Skeletal muscle satellite cell (primary cell): ENCODE results near the gene NXPE3.
A peak's percentile ranks its signal among the peaks of the same experiment; 100 is the strongest.
"Not testable (repeated sequence)": the region's sequence is repeated elsewhere in the genome, so short reads cannot be mapped to it uniquely, and the experiment has no call there.

Experiments used
- H3K27me3 ChIP-seq: 2 replicates; pipeline ENCODE4 v1.7.0; 2013; ENCODE audit warnings: low read length; ENCODE audit not compliant: control insufficient read depth, insufficient read depth
- H3K36me3 ChIP-seq: 2 replicates; pipeline ENCODE4 v1.7.0; 2013; ENCODE audit warnings: mild to moderate bottlenecking, control low read depth, low read length; ENCODE audit not compliant: insufficient read depth
- H3K4me1 ChIP-seq: 2 replicates; pipeline ENCODE4 v1.7.0; 2013; ENCODE audit warnings: low read length; ENCODE audit not compliant: control insufficient read depth, insufficient read depth
- H3K4me2 ChIP-seq: 2 replicates; pipeline ENCODE4 v1.7.0; 2013; ENCODE audit warnings: mild to moderate bottlenecking, low read length
- H3K4me3 ChIP-seq: 2 replicates; pipeline ENCODE4 v1.7.0; 2013; ENCODE audit warnings: low read length
- H3K9ac ChIP-seq: 2 replicates; pipeline ENCODE4 v1.7.0; 2013; ENCODE audit warnings: mild to moderate bottlenecking, low read depth, low read length, moderate library complexity
- H3K9me3 ChIP-seq: replicated peaks from 2 replicates; pipeline ENCODE4 v1.7.0; 2013; ENCODE audit warnings: mild to moderate bottlenecking, control low read depth, low read length

Gene NXPE3

GRCh38 chr3:101858464-101859030 is 79.5 kb downstream of the NXPE3 start:
- Histone ChIP-seq H3K4me2 (peak overlapping the region; percentile 27), H3K9ac (peak overlapping the region; percentile 25), H3K27me3 (no peaks in the 10 kb centered on the region), H3K36me3 (peaks cover 86% of the 10 kb centered on the region), H3K9me3 (no peaks in the 10 kb centered on the region), H3K4me3 (no peak overlapping the region), H3K4me1 (peaks cover 39% of the 10 kb centered on the region)

DNA sequence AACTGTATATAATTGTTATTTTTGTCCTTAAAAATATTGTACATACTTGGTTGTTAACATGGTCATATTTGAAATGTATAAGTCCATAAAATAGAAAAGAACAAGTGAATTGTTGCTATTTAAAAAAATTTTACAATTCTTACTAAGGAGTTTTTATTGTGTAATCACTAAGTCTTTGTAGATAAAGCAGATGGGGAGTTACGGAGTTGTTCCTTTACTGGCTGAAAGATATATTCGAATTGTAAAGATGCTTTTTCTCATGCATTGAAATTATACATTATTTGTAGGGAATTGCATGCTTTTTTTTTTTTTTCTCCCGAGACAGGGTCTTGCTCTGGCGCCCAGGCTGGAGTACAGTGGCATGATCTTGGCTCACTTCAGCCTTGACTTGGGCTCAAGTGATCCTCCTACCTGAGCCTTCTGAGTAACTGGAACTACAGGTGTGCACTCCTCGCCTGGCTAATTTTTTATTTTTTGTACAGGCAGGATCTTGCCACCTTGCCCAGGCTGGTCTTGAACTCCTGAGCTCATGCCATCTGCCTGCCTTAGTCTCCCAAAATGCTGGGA is 81.0 kb downstream of the NXPE3 start:
- H3K27me3 ChIP-seq, result no peaks in the 10 kb centered on the region
- no peak overlapping the region for H3K9ac ChIP-seq
- H3K4me1 ChIP-seq, result peaks cover 26% of the 10 kb centered on the region
- H3K4me3 ChIP-seq, result no peak overlapping the region
- H3K4me2 ChIP-seq, result no peak overlapping the region
- peaks cover 72% of the 10 kb centered on the region for H3K36me3 ChIP-seq
- H3K9me3 ChIP-seq, result no peaks in the 10 kb centered on the region

DNA sequence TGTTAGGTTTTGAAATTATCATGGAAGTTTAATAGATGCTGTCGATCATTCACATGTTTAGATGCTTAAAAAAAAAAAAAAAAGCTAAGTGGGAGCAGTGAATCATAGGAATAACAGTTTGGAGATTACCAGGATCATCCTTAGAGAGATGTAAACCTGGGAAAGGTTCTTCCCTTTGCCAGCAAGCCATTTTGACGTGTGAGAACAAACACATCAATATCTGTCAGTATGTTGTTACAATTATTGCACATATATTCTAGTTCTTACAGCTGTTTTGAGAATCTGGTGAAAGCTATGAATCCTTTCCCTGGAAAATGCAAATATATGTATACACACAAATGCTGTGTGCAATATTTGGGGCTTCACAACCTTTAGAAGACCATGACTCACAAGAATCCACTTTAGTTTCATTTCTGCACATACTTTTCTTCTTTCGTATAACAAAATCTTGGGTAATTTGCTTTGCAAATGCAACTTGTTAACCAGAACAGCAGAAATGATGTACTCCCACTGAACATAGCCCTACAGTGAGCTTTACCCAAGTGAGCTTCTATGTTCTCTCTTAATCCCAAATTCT is 82.3 kb downstream of the NXPE3 start:
- Histone ChIP-seq H3K9ac (no peak overlapping the region), H3K27me3 (no peaks in the 10 kb centered on the region), H3K4me1 (peaks cover 31% of the 10 kb centered on the region), H3K36me3 (peaks cover 61% of the 10 kb centered on the region), H3K4me2 (no peak overlapping the region), H3K4me3 (no peak overlapping the region), H3K9me3 (no peaks in the 10 kb centered on the region)

DNA sequence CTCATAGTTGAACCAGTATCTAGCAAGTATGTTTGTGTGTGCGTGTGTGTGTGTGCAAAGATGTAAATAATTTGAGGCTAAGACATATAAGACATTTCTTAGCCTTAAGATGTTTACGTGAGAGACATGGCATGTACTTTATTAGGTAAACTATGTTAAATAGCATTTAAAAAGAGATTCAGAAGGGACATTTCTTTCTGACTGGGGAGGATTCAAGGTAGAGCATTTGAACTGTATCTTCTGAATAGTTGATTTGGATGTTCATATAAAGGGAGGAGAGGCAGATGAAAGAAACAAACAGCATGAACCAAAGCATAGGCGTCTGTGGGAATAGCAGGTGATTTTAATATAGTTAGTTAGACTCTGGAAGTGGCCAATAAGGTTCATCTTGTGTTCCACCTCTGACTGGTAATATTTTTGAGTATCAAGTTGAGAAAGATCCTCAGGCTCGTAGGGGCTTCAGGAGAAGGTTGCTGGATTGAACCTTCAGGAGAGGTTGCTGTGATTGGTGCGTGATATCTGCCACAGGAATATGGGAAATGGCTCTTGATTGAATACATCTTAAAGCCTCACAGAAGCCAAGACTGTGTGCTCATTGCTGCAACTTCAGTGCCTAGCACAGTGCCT is 82.9 kb downstream of the NXPE3 start:
- no peaks in the 10 kb centered on the region for H3K27me3 ChIP-seq
- peaks cover 54% of the 10 kb centered on the region for H3K36me3 ChIP-seq
- no peak overlapping the region for H3K4me3 ChIP-seq
- no peak overlapping the region for H3K4me2 ChIP-seq
- peaks cover 27% of the 10 kb centered on the region for H3K4me1 ChIP-seq
- H3K9me3 ChIP-seq, result no peaks in the 10 kb centered on the region
- H3K9ac ChIP-seq, result no peak overlapping the region

DNA sequence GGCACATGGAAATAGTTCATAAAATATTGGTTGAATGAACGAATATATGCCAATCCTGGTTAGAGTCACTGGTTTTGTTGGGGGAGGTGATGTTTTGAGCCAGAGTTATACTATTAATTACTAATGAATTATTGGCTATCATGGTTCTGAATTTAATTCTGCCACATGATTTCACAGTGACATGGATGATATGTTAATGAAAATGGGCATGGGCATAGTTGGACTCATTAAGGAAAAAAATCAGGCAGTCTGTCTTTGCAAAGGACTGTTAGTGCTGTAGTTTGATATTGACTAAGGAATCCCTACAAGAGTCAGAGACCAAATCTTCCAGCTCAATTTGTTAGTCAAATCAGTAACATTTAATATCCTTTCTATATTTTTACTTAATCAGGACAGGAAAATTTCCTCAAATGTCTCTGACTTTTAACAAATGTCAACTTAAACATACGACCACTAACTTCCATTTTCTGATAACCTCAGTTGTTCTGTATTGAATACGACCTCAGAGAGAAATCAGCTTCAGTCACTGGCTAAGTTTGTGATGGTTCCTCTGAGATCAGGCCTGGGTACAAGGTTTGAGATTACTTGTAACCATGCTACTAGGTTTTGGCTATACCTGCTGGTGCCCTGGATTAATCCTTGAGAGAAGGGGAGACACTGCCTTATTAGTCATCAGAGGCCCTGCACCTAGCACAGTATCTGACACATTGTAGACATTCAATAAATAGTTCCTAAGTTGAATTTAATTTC is 83.6 kb downstream of the NXPE3 start:
- Histone ChIP-seq H3K27me3 (no peaks in the 10 kb centered on the region), H3K4me1 (peaks cover 20% of the 10 kb centered on the region), H3K9me3 (no peaks in the 10 kb centered on the region), H3K4me3 (no peak overlapping the region), H3K9ac (no peak overlapping the region), H3K36me3 (peaks cover 48% of the 10 kb centered on the region), H3K4me2 (no peak overlapping the region)

- not testable (repeated sequence) for H3K9me3 ChIP-seq, H3K4me3 ChIP-seq, H3K27me3 ChIP-seq, H3K4me2 ChIP-seq, H3K9ac ChIP-seq
- Histone ChIP-seq H3K36me3 (peaks cover 24% of the 10 kb centered on the region), H3K4me1 (peaks cover 29% of the 10 kb centered on the region)
These were observed 85.9 kb downstream of the NXPE3 start for GRCh38 chr3:101864926-101865325.

DNA sequence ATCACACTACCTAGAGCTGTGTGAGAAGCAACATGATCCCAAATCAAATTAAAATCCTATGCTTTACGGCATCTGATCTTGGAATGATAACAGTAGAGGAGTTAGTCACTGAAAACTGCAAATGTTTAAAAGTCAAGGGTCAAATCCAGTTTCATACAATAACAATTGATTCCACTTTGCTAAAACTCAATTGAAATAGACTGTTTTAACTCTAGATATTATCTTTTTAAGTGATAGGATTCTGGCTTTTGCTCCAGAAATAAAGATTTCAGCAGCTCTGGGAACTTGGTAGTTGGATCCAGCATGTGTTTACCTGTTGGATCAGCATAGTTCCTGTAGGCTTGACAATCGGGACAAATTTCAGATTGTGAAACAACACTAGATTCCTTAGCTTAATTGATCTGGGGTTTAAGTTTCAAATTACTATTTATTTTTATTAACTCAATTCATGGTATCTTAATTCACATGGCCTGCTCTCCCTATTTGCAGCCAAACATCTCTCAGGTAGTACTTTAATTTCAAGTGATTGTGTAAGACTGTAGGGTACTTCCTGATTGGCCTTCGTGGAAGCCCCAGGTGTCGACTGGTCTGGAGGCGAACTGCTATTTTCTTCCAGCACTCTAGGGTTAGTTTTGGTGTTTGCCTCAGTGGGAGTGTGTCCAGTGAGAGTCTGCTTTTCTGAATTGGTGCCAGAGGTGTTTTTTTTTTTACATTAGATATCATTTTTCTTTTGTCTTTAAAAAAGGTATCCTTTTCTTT is 86.9 kb downstream of the NXPE3 start:
- Histone ChIP-seq H3K9me3 (no peaks in the 10 kb centered on the region), H3K36me3 (peaks cover 14% of the 10 kb centered on the region), H3K9ac (no peak overlapping the region), H3K4me2 (no peak overlapping the region), H3K4me3 (no peak overlapping the region), H3K4me1 (peaks cover 34% of the 10 kb centered on the region), H3K27me3 (no peaks in the 10 kb centered on the region)

- no peak overlapping the region for H3K9ac ChIP-seq
- H3K4me2 ChIP-seq, result no peak overlapping the region
- H3K27me3 ChIP-seq, result no peaks in the 10 kb centered on the region
- no peaks in the 10 kb centered on the region for H3K9me3 ChIP-seq
- H3K36me3 ChIP-seq, result no peaks in the 10 kb centered on the region
- H3K4me1 ChIP-seq, result peaks cover 34% of the 10 kb centered on the region
- H3K4me3 ChIP-seq, result no peak overlapping the region
These were observed 88.5 kb downstream of the NXPE3 start for GRCh38 chr3:101867511-101867910.

- no peak overlapping the region for H3K9ac ChIP-seq
- H3K4me2 ChIP-seq, result no peak overlapping the region
- no peaks in the 10 kb centered on the region for H3K36me3 ChIP-seq
- peaks cover 34% of the 10 kb centered on the region for H3K4me1 ChIP-seq
- H3K4me3 ChIP-seq, result no peak overlapping the region
- H3K9me3 ChIP-seq, result no peaks in the 10 kb centered on the region
- no peaks in the 10 kb centered on the region for H3K27me3 ChIP-seq
These were observed 89.0 kb downstream of the NXPE3 start for GRCh38 chr3:101867996-101868395.

- peaks cover 41% of the 10 kb centered on the region for H3K4me1 ChIP-seq
- no peak overlapping the region for H3K4me2 ChIP-seq
- H3K36me3 ChIP-seq, result no peaks in the 10 kb centered on the region
- no peak overlapping the region for H3K9ac ChIP-seq
- H3K4me3 ChIP-seq, result no peak overlapping the region
- H3K9me3 ChIP-seq, result no peaks in the 10 kb centered on the region
- H3K27me3 ChIP-seq, result no peaks in the 10 kb centered on the region
These were observed 89.8 kb downstream of the NXPE3 start for GRCh38 chr3:101868534-101869464.
